Endothelial cell (in vitro differentiated cells): Measurements from ENCODE around the gene INO80. TPM values are rescaled to one million over a fixed set of nuclear protein-coding genes. Genes with fewer than 3 reads are reported as not detected.
A peak's percentile ranks its signal among the peaks of the same experiment; 100 is the strongest.
"Not testable (repeated sequence)": the region's sequence is repeated elsewhere in the genome, so short reads cannot be mapped to it uniquely, and the experiment has no call there.

ENCODE experiments used
- DNase-seq: peaks from one replicate; pipeline ENCODE4 v3.0.0; 2021; ENCODE audit warnings: low spot score
- H3K27ac Mint-ChIP-seq: one replicate; pipeline ENCODE4 v1.8.0; 2021; ENCODE audit warnings: mixed read lengths, inconsistent platforms; ENCODE audit not compliant: unreplicated experiment
- H3K27me3 Mint-ChIP-seq: one replicate; pipeline ENCODE4 v1.8.0; 2021; ENCODE audit warnings: mild to moderate bottlenecking, moderate library complexity, mixed read lengths, inconsistent platforms; ENCODE audit not compliant: unreplicated experiment
- H3K36me3 Mint-ChIP-seq: one replicate; pipeline ENCODE4 v1.8.0; 2021; ENCODE audit warnings: mild to moderate bottlenecking, low read depth, mixed read lengths, inconsistent platforms; ENCODE audit not compliant: unreplicated experiment
- H3K4me1 Mint-ChIP-seq: one replicate; pipeline ENCODE4 v1.8.0; 2021; ENCODE audit warnings: mild to moderate bottlenecking, mixed read lengths, inconsistent platforms; ENCODE audit not compliant: unreplicated experiment
- H3K4me3 Mint-ChIP-seq: one replicate; pipeline ENCODE4 v1.8.0; 2021; ENCODE audit warnings: mild to moderate bottlenecking, mixed read lengths, inconsistent platforms; ENCODE audit not compliant: unreplicated experiment
- H3K9me3 Mint-ChIP-seq: one replicate; pipeline ENCODE4 v1.8.0; 2021; ENCODE audit warnings: mixed read lengths, inconsistent platforms; ENCODE audit not compliant: unreplicated experiment
- CTCF ChIP-seq: fragments of 200-600 bp; sonication (generic); IDR thresholded peaks from one replicate; pipeline ENCODE4 v1.5.0; 2021; ENCODE audit warnings: antibody characterized with exemption; ENCODE audit not compliant: unreplicated experiment
- total RNA-seq: library from RNA; stranded (reverse); fragmentation: NEBNext Ultra II Directional; extraction: Animal tissue kit (Norgen Biotek cat#: 25700); gene quantifications from one replicate; pipeline ENCODE4 v1.2.1, GENCODE V29; 2021; ENCODE audit not compliant: unreplicated experiment

The INO80 gene
- total RNA-seq, 1 donor from 2014 or later: 26.6 TPM

- H3K27ac Mint-ChIP-seq: peak overlapping the region; percentile 42
- DNase-seq: no peak
- peaks cover 2% of the 10 kb centered on the region for H3K27me3 Mint-ChIP-seq
- H3K9me3 Mint-ChIP-seq: no peaks in the 10 kb centered on the region
- H3K4me1 Mint-ChIP-seq: peaks cover 8% of the 10 kb centered on the region
- no peak overlapping the region for H3K4me3 Mint-ChIP-seq
- peaks cover 3% of the 10 kb centered on the region for H3K36me3 Mint-ChIP-seq
- no peak for TF ChIP-seq CTCF
These were observed 147.6 kb downstream of the INO80 start for GRCh38 chr15:40968290-40969085.

GRCh38 chr15:40964634-40965033 lies 151.4 kb downstream of the INO80 start:
- Mint-ChIP-seq H3K4me3 (no peak overlapping the region), H3K9me3 (no peaks in the 10 kb centered on the region), H3K27me3 (peaks cover 15% of the 10 kb centered on the region), H3K36me3 (peaks cover 3% of the 10 kb centered on the region), H3K27ac (no peak overlapping the region), H3K4me1 (peaks cover 6% of the 10 kb centered on the region)
- no peak for DNase-seq
- TF ChIP-seq CTCF: no peak

- Mint-ChIP-seq H3K9me3 (no peaks in the 10 kb centered on the region), H3K4me3 (no peak overlapping the region), H3K27me3 (peaks cover 15% of the 10 kb centered on the region), H3K36me3 (peaks cover 3% of the 10 kb centered on the region), H3K27ac (no peak overlapping the region), H3K4me1 (peaks cover 10% of the 10 kb centered on the region)
- TF ChIP-seq CTCF: no peak
- DNase-seq: no peak
These were observed 152.1 kb downstream of the INO80 start for GRCh38 chr15:40964006-40964405.

GRCh38 chr15:40963201-40963600 lies 152.9 kb downstream of the INO80 start:
- Mint-ChIP-seq H3K9me3 (no peaks in the 10 kb centered on the region), H3K36me3 (peaks cover 10% of the 10 kb centered on the region), H3K4me3 (no peak overlapping the region), H3K27ac (no peak overlapping the region), H3K4me1 (peaks cover 16% of the 10 kb centered on the region), H3K27me3 (peaks cover 15% of the 10 kb centered on the region)
- DNase-seq: no peak
- TF ChIP-seq CTCF: no peak

GRCh38 chr15:40962317-40962716 lies 153.8 kb downstream of the INO80 start:
- peaks cover 14% of the 10 kb centered on the region for H3K36me3 Mint-ChIP-seq
- H3K9me3 Mint-ChIP-seq, H3K4me3 Mint-ChIP-seq, DNase-seq: not testable (repeated sequence)
- H3K27me3 Mint-ChIP-seq: peaks cover 17% of the 10 kb centered on the region
- H3K27ac Mint-ChIP-seq: peak overlapping the region; percentile 5
- peaks cover 20% of the 10 kb centered on the region for H3K4me1 Mint-ChIP-seq

GRCh38 chr15:40961740-40962139 lies 154.3 kb downstream of the INO80 start:
- DNase-seq, H3K27ac Mint-ChIP-seq, H3K9me3 Mint-ChIP-seq, H3K4me3 Mint-ChIP-seq: not testable (repeated sequence)
- H3K27me3 Mint-ChIP-seq: peaks cover 17% of the 10 kb centered on the region
- peaks cover 20% of the 10 kb centered on the region for H3K4me1 Mint-ChIP-seq
- H3K36me3 Mint-ChIP-seq: peaks cover 14% of the 10 kb centered on the region
